H9 (cell line): ENCODE results near the gene SLC25A25. TPM values are rescaled to one million over a fixed set of nuclear protein-coding genes. Genes with fewer than 3 reads are reported as not detected.

Source experiments
- DNase-seq: peaks from one replicate; pipeline ENCODE4 v3.0.0-alpha.2; 2017
- H2AFZ ChIP-seq: one replicate; pipeline ENCODE4 v1.6.1; 2013; ENCODE audit warnings: mild to moderate bottlenecking, low read length, control low read depth, moderate library complexity
- H2AK5ac ChIP-seq: 2 replicates; pipeline ENCODE4 v1.6.1; 2013; ENCODE audit warnings: low read length, control low read depth, mixed read lengths; ENCODE audit not compliant: insufficient read length
- H2BK120ac ChIP-seq: one replicate; pipeline ENCODE4 v1.6.1; 2013; ENCODE audit warnings: low read depth, mild to moderate bottlenecking, low read length, control low read depth, inconsistent platforms; ENCODE audit not compliant: poor library complexity, severe bottlenecking
- H2BK12ac ChIP-seq: 2 replicates; pipeline ENCODE4 v1.6.1; 2013; ENCODE audit warnings: low read length, control low read depth, mixed read lengths, low read depth; ENCODE audit not compliant: insufficient read length
- H2BK15ac ChIP-seq: 2 replicates; pipeline ENCODE4 v1.6.1; 2013; ENCODE audit warnings: low read depth, low read length, control low read depth
- H2BK20ac ChIP-seq: one replicate; pipeline ENCODE4 v1.6.1; 2013; ENCODE audit warnings: low read depth, mild to moderate bottlenecking, low read length, control low read depth, inconsistent platforms; ENCODE audit not compliant: poor library complexity, severe bottlenecking
- H2BK5ac ChIP-seq: 2 replicates; pipeline ENCODE4 v1.6.1; 2013; ENCODE audit warnings: low read length, control low read depth, mixed read lengths; ENCODE audit not compliant: insufficient read length
- H3K14ac ChIP-seq: 2 replicates; pipeline ENCODE4 v1.6.1; 2013; ENCODE audit warnings: low read length, control low read depth; ENCODE audit not compliant: insufficient read depth
- H3K18ac ChIP-seq: 2 replicates; pipeline ENCODE4 v1.6.1; 2013; ENCODE audit warnings: low read depth, mild to moderate bottlenecking, mixed read lengths, low read length, control low read depth; ENCODE audit not compliant: insufficient read length
- H3K23ac ChIP-seq: 2 replicates; pipeline ENCODE4 v1.6.1; 2013; ENCODE audit warnings: low read length, control low read depth, mixed read lengths, low read depth; ENCODE audit not compliant: insufficient read length
- H3K23me2 ChIP-seq: 2 replicates; pipeline ENCODE4 v1.6.1; 2013; ENCODE audit warnings: low read depth, mild to moderate bottlenecking, mixed read lengths, low read length, control low read depth; ENCODE audit not compliant: insufficient read length, poor library complexity, severe bottlenecking
- H3K27ac ChIP-seq: 2 replicates; pipeline ENCODE4 v1.5.1; 2013; ENCODE audit warnings: low read length, control low read depth, mixed read lengths, low read depth; ENCODE audit not compliant: insufficient read length
- H3K27me3 ChIP-seq: 2 replicates; pipeline ENCODE4 v1.6.1; 2013; ENCODE audit warnings: low read length, control low read depth, inconsistent platforms; ENCODE audit not compliant: insufficient read depth
- H3K4ac ChIP-seq: 2 replicates; pipeline ENCODE4 v1.6.1; 2013; ENCODE audit warnings: low read depth, mild to moderate bottlenecking, control low read depth, inconsistent platforms, low read length, moderate library complexity
- H3K4me1 ChIP-seq: 2 replicates; pipeline ENCODE4 v1.6.1; 2013; ENCODE audit warnings: low read length, control low read depth, inconsistent platforms; ENCODE audit not compliant: insufficient read depth
- H3K4me2 ChIP-seq: 2 replicates; pipeline ENCODE4 v1.6.1; 2013; ENCODE audit warnings: low read length, control low read depth, mixed read lengths; ENCODE audit not compliant: insufficient read length, insufficient read depth
- H3K56ac ChIP-seq: 2 replicates; pipeline ENCODE4 v1.6.1; 2013; ENCODE audit warnings: low read depth, mild to moderate bottlenecking, mixed read lengths, low read length, control low read depth; ENCODE audit not compliant: insufficient read length
- H3K79me1 ChIP-seq: 2 replicates; pipeline ENCODE4 v1.6.1; 2013; ENCODE audit warnings: low read depth, mild to moderate bottlenecking, moderate library complexity, low read length, control low read depth, inconsistent platforms; ENCODE audit not compliant: insufficient read depth, poor library complexity, severe bottlenecking
- H3K79me2 ChIP-seq: 2 replicates; pipeline ENCODE4 v1.6.1; 2013; ENCODE audit warnings: low read length, control low read depth, inconsistent platforms; ENCODE audit not compliant: insufficient read depth
- H3K9ac ChIP-seq: 2 replicates; pipeline ENCODE4 v1.6.1; 2013; ENCODE audit warnings: low read length, control low read depth, mixed read lengths; ENCODE audit not compliant: insufficient read length; ENCODE audit errors: extremely low read depth
- H3K9me3 ChIP-seq: one replicate; pipeline ENCODE4 v1.6.1; 2013; ENCODE audit warnings: low read depth, low read length, inconsistent platforms; ENCODE audit not compliant: control insufficient read depth
- H3T11ph ChIP-seq: one replicate; pipeline ENCODE4 v1.6.1; 2013; ENCODE audit warnings: mild to moderate bottlenecking, low read length, control low read depth, inconsistent platforms
- H4K20me1 ChIP-seq: one replicate; pipeline ENCODE4 v1.6.1; 2013; ENCODE audit not compliant: control insufficient read depth, insufficient read length, insufficient read depth
- H4K5ac ChIP-seq: 2 replicates; pipeline ENCODE4 v1.6.1; 2013; ENCODE audit warnings: low read depth, mild to moderate bottlenecking, mixed read lengths, low read length, control low read depth; ENCODE audit not compliant: insufficient read length
- H4K8ac ChIP-seq: replicated peaks from 2 replicates; pipeline ENCODE4 v1.6.1; 2013; ENCODE audit warnings: low read length, control low read depth, mixed read lengths, low read depth; ENCODE audit not compliant: insufficient read length
- H4K91ac ChIP-seq: 2 replicates; pipeline ENCODE4 v1.6.1; 2013; ENCODE audit warnings: low read depth, mild to moderate bottlenecking, moderate library complexity, mixed read lengths, low read length, control low read depth; ENCODE audit not compliant: insufficient read length
- H3K27ac Mint-ChIP-seq, 3 experiments: 2 replicates in 2 of 3; 3 replicates in 1 of 3; pipeline ENCODE4 v1.8.0; 2020 to 2021; ENCODE audit warnings: mixed read lengths in 3 of 3, mild to moderate bottlenecking in 1 of 3, moderate library complexity in 1 of 3
- H3K27me3 Mint-ChIP-seq: 2 replicates; pipeline ENCODE4 v1.8.0; 2021; ENCODE audit warnings: low read depth, mild to moderate bottlenecking, moderate library complexity, mixed read lengths
- H3K36me3 Mint-ChIP-seq, 3 experiments: 2 replicates in 2 of 3; 3 replicates in 1 of 3; pipeline ENCODE4 v1.8.0; 2020 to 2021; ENCODE audit warnings: low read depth in 3 of 3, mixed read lengths in 3 of 3; ENCODE audit not compliant: insufficient read depth in 1 of 3
- H3K4me1 Mint-ChIP-seq, 2 experiments: 2 replicates each; pipeline ENCODE4 v1.8.0; 2020; ENCODE audit warnings: mixed read lengths in 2 of 2
- H3K4me3 Mint-ChIP-seq, 2 experiments: 2 replicates in 1 of 2; 3 replicates in 1 of 2; pipeline ENCODE4 v1.8.0; 2020 to 2021; ENCODE audit warnings: mild to moderate bottlenecking in 2 of 2, mixed read lengths in 2 of 2, moderate library complexity in 1 of 2
- H3K9me3 Mint-ChIP-seq, 2 experiments: 2 replicates in 1 of 2; 3 replicates in 1 of 2; pipeline ENCODE4 v1.8.0; 2020; ENCODE audit warnings: mild to moderate bottlenecking in 2 of 2, mixed read lengths in 2 of 2, moderate library complexity in 1 of 2
- WGBS: extraction: QIAGEN DNeasy Blood & Tissue Kit; methylation state at CpG from one replicate; pipeline ENCODE4 v1.1.7; 2013; ENCODE audit warnings: missing lambda C conversion rate, low lambda C conversion rate, mixed read lengths; ENCODE audit not compliant: insufficient read length; ENCODE audit errors: extremely low coverage; 5-methylcytosine and 5-hydroxymethylcytosine counted together
- total RNA-seq: library from RNA; stranded (reverse); gene quantifications from 2 replicates; pipeline ENCODE4 v1.2.1, GENCODE V29; 2021
- TF ChIP-seq, protein P1 (sequence below): fragments of 200-600 bp; sonication (generic); conservative IDR thresholded peaks from 3 replicates; pipeline ENCODE4 v1.8.0; 2021; ENCODE audit warnings: antibody characterized with exemption, mild to moderate bottlenecking

The SLC25A25 gene
- total RNA-seq, 1 experiment from 2014 or later: 16.9 TPM

DNA sequence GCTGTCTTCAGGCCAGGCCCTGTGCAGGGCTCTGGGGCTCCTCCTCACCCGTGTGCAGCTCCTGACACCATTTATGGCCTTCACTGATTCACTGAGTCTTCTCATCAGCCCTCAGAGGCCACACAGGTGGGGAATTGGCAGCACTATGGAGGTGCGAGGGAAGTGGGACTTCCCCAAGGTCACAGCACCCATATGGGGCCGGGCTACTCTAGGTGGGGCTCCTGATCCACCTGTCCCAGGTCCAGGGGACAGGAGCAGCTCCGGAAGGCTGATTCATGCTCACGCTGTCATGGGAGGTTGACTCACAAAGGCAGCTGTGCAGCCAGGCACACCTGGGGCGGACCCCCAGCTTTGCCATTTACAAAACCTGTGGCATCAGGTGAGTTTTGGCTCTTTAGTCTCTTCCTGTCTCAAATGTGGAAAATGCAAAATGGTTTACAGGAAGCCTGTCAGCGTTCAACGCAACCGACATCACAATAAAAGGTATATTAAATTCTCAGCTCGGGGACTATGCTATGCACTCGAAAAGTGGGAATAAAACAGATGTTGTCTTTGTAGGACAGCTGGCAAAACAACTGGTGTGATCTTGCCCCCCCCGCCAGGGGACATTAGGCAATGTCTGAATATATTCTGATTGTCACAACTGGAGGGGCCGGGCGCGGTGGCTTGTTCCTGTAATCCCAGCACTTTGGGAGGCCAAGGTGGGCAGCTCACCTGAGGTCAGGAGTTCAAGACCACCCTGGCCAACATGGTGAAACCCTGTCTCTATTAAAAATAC, 15.9 kb upstream of the SLC25A25 start:
- no peak overlapping the region for H3K56ac ChIP-seq
- H3K36me3 Mint-ChIP-seq: no peaks in the 10 kb centered on the region
- no peak overlapping the region for H3K27ac ChIP-seq
- no peak overlapping the region for H3K18ac ChIP-seq
- H3K79me1 ChIP-seq: no peaks in the 10 kb centered on the region
- H4K8ac ChIP-seq: no peak overlapping the region
- H3K4me1 Mint-ChIP-seq: peaks cover 14 to 22% of the 10 kb centered on the region in 2 experiments
- H3T11ph ChIP-seq: no peak overlapping the region
- no peaks in the 10 kb centered on the region for H4K20me1 ChIP-seq
- no peak overlapping the region for H4K91ac ChIP-seq
- no peak overlapping the region for H2AFZ ChIP-seq
- no peak overlapping the region for H2BK15ac ChIP-seq
- no peaks in the 10 kb centered on the region for H3K27me3 ChIP-seq
- TF ChIP-seq, protein P1, sequence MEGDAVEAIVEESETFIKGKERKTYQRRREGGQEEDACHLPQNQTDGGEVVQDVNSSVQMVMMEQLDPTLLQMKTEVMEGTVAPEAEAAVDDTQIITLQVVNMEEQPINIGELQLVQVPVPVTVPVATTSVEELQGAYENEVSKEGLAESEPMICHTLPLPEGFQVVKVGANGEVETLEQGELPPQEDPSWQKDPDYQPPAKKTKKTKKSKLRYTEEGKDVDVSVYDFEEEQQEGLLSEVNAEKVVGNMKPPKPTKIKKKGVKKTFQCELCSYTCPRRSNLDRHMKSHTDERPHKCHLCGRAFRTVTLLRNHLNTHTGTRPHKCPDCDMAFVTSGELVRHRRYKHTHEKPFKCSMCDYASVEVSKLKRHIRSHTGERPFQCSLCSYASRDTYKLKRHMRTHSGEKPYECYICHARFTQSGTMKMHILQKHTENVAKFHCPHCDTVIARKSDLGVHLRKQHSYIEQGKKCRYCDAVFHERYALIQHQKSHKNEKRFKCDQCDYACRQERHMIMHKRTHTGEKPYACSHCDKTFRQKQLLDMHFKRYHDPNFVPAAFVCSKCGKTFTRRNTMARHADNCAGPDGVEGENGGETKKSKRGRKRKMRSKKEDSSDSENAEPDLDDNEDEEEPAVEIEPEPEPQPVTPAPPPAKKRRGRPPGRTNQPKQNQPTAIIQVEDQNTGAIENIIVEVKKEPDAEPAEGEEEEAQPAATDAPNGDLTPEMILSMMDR: no peak
- H3K23ac ChIP-seq: no peak overlapping the region
- H3K79me2 ChIP-seq: no peaks in the 10 kb centered on the region
- H2BK20ac ChIP-seq: no peak overlapping the region
- no peak overlapping the region for H2AK5ac ChIP-seq
- H2BK5ac ChIP-seq: no peak overlapping the region
- no peak for DNase-seq
- H3K27me3 Mint-ChIP-seq: peaks cover 4% of the 10 kb centered on the region; the same call in 1 of the 2 replicates
- no peaks in the 10 kb centered on the region; a peak in 1 of 5 replicates for H3K9me3 Mint-ChIP-seq
- H4K5ac ChIP-seq: no peak overlapping the region
- H3K4ac ChIP-seq: no peak overlapping the region
- H3K23me2 ChIP-seq: no peaks in the 10 kb centered on the region
- no peak overlapping the region for H3K9ac ChIP-seq
- no peak overlapping the region for H3K27ac Mint-ChIP-seq
- H3K4me2 ChIP-seq: no peak overlapping the region
- no peak overlapping the region for H2BK120ac ChIP-seq
- no CpG with 5 or more reads among the region's 15 CpGs for WGBS
- H3K4me1 ChIP-seq: peaks cover 3% of the 10 kb centered on the region; the same call in 1 of the 2 replicates
- no peak overlapping the region for H3K14ac ChIP-seq
- H3K4me3 Mint-ChIP-seq: no peak overlapping the region
- no peaks in the 10 kb centered on the region for H3K9me3 ChIP-seq
- H2BK12ac ChIP-seq: no peak overlapping the region
